GM23248 (cell line): ENCODE measurements around the gene TULP4. TPM values are rescaled to one million over a fixed set of nuclear protein-coding genes. Genes with fewer than 3 reads are reported as not detected.
"Not testable (repeated sequence)": the region's sequence is repeated elsewhere in the genome, so short reads cannot be mapped to it uniquely, and the experiment has no call there.

ENCODE experiments used
- DNase-seq: peaks from one replicate; pipeline ENCODE4 v3.0.0-alpha.2; 2015
- H2AFZ ChIP-seq: fragments of 200-600 bp; sonication (generic); 2 replicates; pipeline ENCODE4 v1.6.1; 2016; ENCODE audit warnings: antibody characterized with exemption
- H3F3A ChIP-seq: fragments of 200-600 bp; sonication (generic); 2 replicates; pipeline ENCODE4 v1.6.1; 2016; ENCODE audit warnings: mild to moderate bottlenecking, antibody characterized with exemption, mixed run types; ENCODE audit not compliant: insufficient read depth
- H3K27ac ChIP-seq: fragments of 200-600 bp; sonication (generic); 2 replicates; pipeline ENCODE4 v1.5.1; 2016; ENCODE audit warnings: mild to moderate bottlenecking
- H3K27me3 ChIP-seq: fragments of 200-600 bp; sonication (generic); replicated peaks from 2 replicates; pipeline ENCODE4 v1.6.1; 2016; ENCODE audit warnings: mild to moderate bottlenecking; ENCODE audit not compliant: insufficient read depth
- H3K36me3 ChIP-seq: fragments of 200-600 bp; sonication (generic); 2 replicates; pipeline ENCODE4 v1.6.1; 2016; ENCODE audit warnings: low read depth, mild to moderate bottlenecking
- H3K4me1 ChIP-seq: fragments of 200-600 bp; sonication (generic); 2 replicates; pipeline ENCODE4 v1.6.1; 2016; ENCODE audit warnings: mild to moderate bottlenecking; ENCODE audit not compliant: insufficient read depth
- H3K4me2 ChIP-seq: fragments of 200-600 bp; sonication (generic); one replicate; pipeline ENCODE4 v1.6.1; 2016; ENCODE audit warnings: mild to moderate bottlenecking; ENCODE audit not compliant: unreplicated experiment
- H3K4me3 ChIP-seq: fragments of 200-600 bp; sonication (generic); 2 replicates; pipeline ENCODE4 v1.5.1; 2016; ENCODE audit warnings: mild to moderate bottlenecking
- H3K79me2 ChIP-seq: fragments of 200-600 bp; sonication (generic); 2 replicates; pipeline ENCODE4 v1.6.1; 2016; ENCODE audit warnings: mild to moderate bottlenecking; ENCODE audit not compliant: insufficient read depth
- H3K9ac ChIP-seq: fragments of 200-600 bp; sonication (generic); 2 replicates; pipeline ENCODE4 v1.6.1; 2016; ENCODE audit warnings: mild to moderate bottlenecking
- H3K9me2 ChIP-seq: fragments of 200-600 bp; sonication (generic); 2 replicates; pipeline ENCODE4 v1.6.1; 2016; ENCODE audit warnings: mixed run types, mild to moderate bottlenecking, moderate library complexity; ENCODE audit not compliant: insufficient read depth
- H3K9me3 ChIP-seq: fragments of 200-600 bp; sonication (generic); one replicate; pipeline ENCODE4 v1.6.1; 2017; ENCODE audit warnings: low read depth
- H4K20me1 ChIP-seq: fragments of 200-600 bp; sonication (generic); 2 replicates; pipeline ENCODE4 v1.6.0; 2016; ENCODE audit not compliant: insufficient read depth
- EZH2 ChIP-seq: fragments of 200-600 bp; sonication (generic); IDR thresholded peaks from 2 replicates; pipeline ENCODE4 v1.6.1; 2018; ENCODE audit warnings: antibody characterized with exemption, mild to moderate bottlenecking; ENCODE audit not compliant: insufficient read depth, poor library complexity, severe bottlenecking
- EZH2phosphoT487 ChIP-seq: fragments of 200-600 bp; sonication (generic); IDR thresholded peaks from 2 replicates; pipeline ENCODE4 v1.6.1; 2018; ENCODE audit warnings: antibody characterized with exemption, moderate library complexity, mild to moderate bottlenecking, low read depth; ENCODE audit not compliant: insufficient read depth
- whole genome bisulfite sequencing, 2 experiments: methylation state at CpG; one replicate each; pipeline ENCODE4 v1.1.6; 2015 to 2017; ENCODE audit warnings: low lambda C conversion rate in 2 of 2, low coverage in 1 of 2; ENCODE audit errors: missing lambda C conversion rate in 2 of 2; 5-methylcytosine and 5-hydroxymethylcytosine counted together
- in situ Hi-C: fragments of 300-500 bp; cut with MboI; formaldehyde crosslinking; loops from 2 replicates; pipeline ENCODE4 v1.15.0; 2020
- polyA plus RNA-seq: library from polyadenylated mRNA; unstranded; fragments of >200 nt; fragmentation: Nextera tagmentation; extraction: Ambion mirVana; gene quantifications from 2 replicates; pipeline ENCODE4 v1.2.1, GENCODE V29; 2016
- total RNA-seq: library from RNA; depleted of rRNA; stranded (reverse); fragments of >200 nt; shearing (Covaris generic); gene quantifications from 2 replicates; pipeline ENCODE4 v1.2.3, GENCODE V29; 2014

Gene TULP4
- total and polyA plus RNA-seq, 2 experiments from 2014 or later = 21.5 to 38.7 TPM

- WGBS, 2 experiments = 93 to 96% methylated on average over 3 of the region's 3 CpGs
- DNase-seq = peak; percentile 36
- Histone ChIP-seq H3K36me3 (no peaks in the 10 kb centered on the region), H3K27ac (no peak overlapping the region), H3K79me2 (peaks cover 19% of the 10 kb centered on the region; the same call in 1 of the 2 replicates), H3K9me2 (no peaks in the 10 kb centered on the region), H3K9me3 (no peaks in the 10 kb centered on the region), H3K9ac (no peak overlapping the region), H3K27me3 (no peaks in the 10 kb centered on the region), H2AFZ (no peak overlapping the region), H4K20me1 (no peaks in the 10 kb centered on the region), H3K4me2 (no peak overlapping the region), H3F3A (no peaks in the 10 kb centered on the region), H3K4me3 (no peak overlapping the region), H3K4me1 (no peaks in the 10 kb centered on the region)
- in situ Hi-C loops = no loop called here
- TF ChIP-seq EZH2phosphoT487 (no peak), EZH2 (no peak)
Measured at GRCh38 chr6:158389193-158389919, 77.1 kb downstream of the TULP4 start.

GRCh38 chr6:158391276-158391675, 79.0 kb downstream of the TULP4 start:
- Histone ChIP-seq H3K9me2 (no peaks in the 10 kb centered on the region), H3K36me3 (no peaks in the 10 kb centered on the region), H3K9ac (no peak overlapping the region), H3K4me2 (no peak overlapping the region), H3K4me3 (no peak overlapping the region), H3K27me3 (no peaks in the 10 kb centered on the region), H4K20me1 (no peaks in the 10 kb centered on the region), H3K9me3 (no peaks in the 10 kb centered on the region), H3F3A (no peaks in the 10 kb centered on the region), H3K79me2 (0 out of 2 replicates have a peak, but pooled peaks cover 8% of the 10 kb centered on the region), H2AFZ (no peak overlapping the region), H3K4me1 (no peaks in the 10 kb centered on the region), H3K27ac (no peak overlapping the region)
- no peak for TF ChIP-seq EZH2
- no peak for TF ChIP-seq EZH2phosphoT487
- DNase-seq = no peak
- 95 to 96% methylated on average over 3 of the region's 3 CpGs for WGBS, 2 experiments
- in situ Hi-C loops = no loop called here

GRCh38 chr6:158391977-158392376, 79.7 kb downstream of the TULP4 start:
- H3K9me3 ChIP-seq, H3K4me1 ChIP-seq, DNase-seq, H2AFZ ChIP-seq, H3F3A ChIP-seq, H3K36me3 ChIP-seq, H3K27ac ChIP-seq, H3K4me2 ChIP-seq, H3K79me2 ChIP-seq, H3K27me3 ChIP-seq, H3K9ac ChIP-seq, H4K20me1 ChIP-seq, H3K4me3 ChIP-seq, H3K9me2 ChIP-seq, in situ Hi-C loops: not testable (repeated sequence)
- WGBS, 2 experiments = 93 to 96% methylated on average over 4 of the region's 4 CpGs

- WGBS, 2 experiments = 85 to 88% methylated on average over 5 of the region's 5 CpGs
- no peak overlapping the region for H2AFZ ChIP-seq
- no peak overlapping the region for H3K4me2 ChIP-seq
- H3K9me3 ChIP-seq = no peaks in the 10 kb centered on the region
- H3K4me3 ChIP-seq = no peak overlapping the region
- H4K20me1 ChIP-seq = no peaks in the 10 kb centered on the region
- no peak for TF ChIP-seq EZH2phosphoT487
- TF ChIP-seq EZH2 = no peak
- no peak overlapping the region for H3K9ac ChIP-seq
- H3F3A ChIP-seq = no peaks in the 10 kb centered on the region
- H3K36me3 ChIP-seq = no peaks in the 10 kb centered on the region
- in situ Hi-C loops = no loop called here
- H3K9me2 ChIP-seq = no peaks in the 10 kb centered on the region
- DNase-seq = no peak
- H3K27ac ChIP-seq = no peak overlapping the region
- H3K4me1 ChIP-seq = no peaks in the 10 kb centered on the region
- H3K79me2 ChIP-seq = peaks cover 13% of the 10 kb centered on the region
- no peaks in the 10 kb centered on the region for H3K27me3 ChIP-seq
Measured at GRCh38 chr6:158396136-158396535, 83.9 kb downstream of the TULP4 start.
